Kidney epithelial cell (primary cell): ENCODE data around the gene MUC5B. TPM values are rescaled to one million over a fixed set of nuclear protein-coding genes. Genes with fewer than 3 reads are reported as not detected.

Experiments
- DNase-seq: peaks from one replicate; pipeline ENCODE4 v3.0.0-alpha.2; 2010; ENCODE audit warnings: low read depth
- H3K27me3 ChIP-seq: 2 replicates; pipeline ENCODE4 v1.6.0; 2011; ENCODE audit warnings: low read length; ENCODE audit not compliant: control insufficient read depth, insufficient read depth
- H3K36me3 ChIP-seq: 2 replicates; pipeline ENCODE4 v1.5.1; 2011; ENCODE audit warnings: low read length; ENCODE audit not compliant: control insufficient read depth, insufficient read depth
- H3K4me3 ChIP-seq: 2 replicates; pipeline ENCODE4 v1.5.1; 2011; ENCODE audit warnings: low read depth, mild to moderate bottlenecking, control low read depth, low read length
- CTCF ChIP-seq: IDR thresholded peaks from 2 replicates; pipeline ENCODE4 v1.5.1; 2011; ENCODE audit warnings: mild to moderate bottlenecking, moderate library complexity, low read length, control low read depth, inconsistent platforms; ENCODE audit not compliant: insufficient read depth, poor library complexity, severe bottlenecking
- total RNA-seq: library from RNA; depleted of rRNA; stranded (reverse); fragments of >200 nt; gene quantifications from 2 replicates; pipeline ENCODE4 v1.2.3, GENCODE V29; 2015

MUC5B gene
- total RNA-seq, 1 donor from 2014 or later = not detected

DNA sequence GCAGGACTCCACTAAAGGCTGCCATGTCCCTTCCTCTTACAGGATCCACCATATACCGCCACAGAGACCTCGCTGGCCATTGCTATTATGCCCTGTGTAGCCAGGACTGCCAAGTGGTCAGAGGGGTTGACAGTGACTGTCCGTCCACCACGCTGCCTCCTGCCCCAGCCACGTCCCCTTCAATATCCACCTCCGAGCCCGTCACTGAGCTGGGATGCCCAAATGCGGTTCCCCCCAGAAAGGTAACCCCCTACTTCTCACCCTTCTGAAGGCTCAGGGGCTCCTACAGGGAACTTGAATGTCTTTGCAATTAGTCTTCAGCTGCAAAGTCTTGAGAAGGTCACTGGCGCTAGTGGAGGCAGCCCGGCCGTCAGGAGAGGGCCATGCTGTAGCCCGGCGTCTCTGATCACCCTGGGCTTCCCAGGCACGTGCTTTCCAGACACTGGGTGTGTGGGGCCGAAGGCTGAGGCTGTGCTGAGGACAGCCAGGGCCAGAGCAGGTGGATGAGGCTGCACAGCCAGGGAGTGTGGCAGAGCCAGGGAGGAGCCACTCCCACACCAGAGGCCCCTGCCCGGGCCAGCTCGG, 30.0 kb upstream of the MUC5B start:
- Histone ChIP-seq H3K27me3 (peaks cover 3% of the 10 kb centered on the region), H3K4me3 (no peak overlapping the region), H3K36me3 (no peaks in the 10 kb centered on the region)
- DNase-seq = no peak
- TF ChIP-seq CTCF = no peak

GRCh38 chr11:1193326-1194230, 29.3 kb upstream of the MUC5B start:
- DNase-seq = no peak
- H3K4me3 ChIP-seq = no peak overlapping the region
- peaks cover 3% of the 10 kb centered on the region for H3K27me3 ChIP-seq
- no peaks in the 10 kb centered on the region for H3K36me3 ChIP-seq
- no peak for TF ChIP-seq CTCF

- H3K27me3 ChIP-seq = peaks cover 6% of the 10 kb centered on the region
- no peak for DNase-seq
- TF ChIP-seq CTCF = no peak
- no peaks in the 10 kb centered on the region for H3K36me3 ChIP-seq
- no peak overlapping the region for H3K4me3 ChIP-seq
Measured at GRCh38 chr11:1194231-1194976, 28.5 kb upstream of the MUC5B start.

GRCh38 chr11:1194977-1195681, 27.7 kb upstream of the MUC5B start:
- Histone ChIP-seq H3K36me3 (no peaks in the 10 kb centered on the region), H3K27me3 (peaks cover 8% of the 10 kb centered on the region), H3K4me3 (no peak overlapping the region)
- no peak for DNase-seq
- no peak for TF ChIP-seq CTCF

DNA sequence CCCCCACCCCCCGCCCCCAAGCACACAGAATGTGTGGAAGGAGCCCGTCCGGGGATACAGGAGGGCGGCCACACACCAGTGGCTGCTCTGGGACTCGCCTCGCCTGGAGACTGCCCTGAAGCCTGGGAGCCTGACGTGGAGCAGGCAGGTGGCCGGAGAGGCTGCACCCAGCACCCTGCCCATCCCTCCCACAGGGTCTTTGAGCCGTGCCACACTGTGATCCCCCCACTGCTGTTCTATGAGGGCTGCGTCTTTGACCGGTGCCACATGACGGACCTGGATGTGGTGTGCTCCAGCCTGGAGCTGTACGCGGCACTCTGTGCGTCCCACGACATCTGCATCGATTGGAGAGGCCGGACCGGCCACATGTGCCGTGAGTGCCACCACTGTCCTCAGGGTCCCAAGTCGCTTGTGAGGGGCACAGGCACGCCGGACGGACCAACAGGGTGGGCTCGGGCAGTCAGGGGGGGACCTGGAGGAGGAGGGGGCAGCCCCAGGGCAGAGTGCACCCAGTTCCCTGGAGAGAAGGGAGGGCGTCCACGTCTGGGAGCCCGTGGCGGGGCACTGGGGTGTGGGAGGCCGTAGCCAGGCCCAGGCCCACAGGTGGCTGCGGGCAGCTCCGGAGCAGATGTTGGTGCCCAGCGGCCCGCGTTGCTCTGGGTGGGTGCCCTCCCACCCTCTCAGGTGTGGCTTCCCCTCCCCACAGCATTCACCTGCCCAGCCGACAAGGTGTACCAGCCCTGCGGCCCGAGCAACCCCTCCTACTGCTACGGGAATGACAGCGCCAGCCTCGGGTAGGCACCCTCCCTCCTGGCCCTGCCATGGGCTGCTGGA, 27.0 kb upstream of the MUC5B start:
- TF ChIP-seq CTCF = no peak
- no peak overlapping the region for H3K4me3 ChIP-seq

More for the DNA sequence above, 27.0 kb upstream of the MUC5B start:
- no peak for DNase-seq
- H3K36me3 ChIP-seq = no peaks in the 10 kb centered on the region
- H3K27me3 ChIP-seq = peaks cover 14% of the 10 kb centered on the region
